Activated CD8-positive, alpha-beta memory T cell treated with anti-CD3 and anti-CD28 coated beads for 48 hours (primary cell): Measurements from ENCODE around the gene MYB.
"Not testable (repeated sequence)": the region's sequence is repeated elsewhere in the genome, so short reads cannot be mapped to it uniquely, and the experiment has no call there.

Source experiments
- DNase-seq, 3 experiments: peaks; one replicate each; pipeline ENCODE4 v3.0.0-alpha.2; 2020; ENCODE audit warnings: low read depth in 2 of 3, low spot score in 2 of 3

Gene MYB

DNA sequence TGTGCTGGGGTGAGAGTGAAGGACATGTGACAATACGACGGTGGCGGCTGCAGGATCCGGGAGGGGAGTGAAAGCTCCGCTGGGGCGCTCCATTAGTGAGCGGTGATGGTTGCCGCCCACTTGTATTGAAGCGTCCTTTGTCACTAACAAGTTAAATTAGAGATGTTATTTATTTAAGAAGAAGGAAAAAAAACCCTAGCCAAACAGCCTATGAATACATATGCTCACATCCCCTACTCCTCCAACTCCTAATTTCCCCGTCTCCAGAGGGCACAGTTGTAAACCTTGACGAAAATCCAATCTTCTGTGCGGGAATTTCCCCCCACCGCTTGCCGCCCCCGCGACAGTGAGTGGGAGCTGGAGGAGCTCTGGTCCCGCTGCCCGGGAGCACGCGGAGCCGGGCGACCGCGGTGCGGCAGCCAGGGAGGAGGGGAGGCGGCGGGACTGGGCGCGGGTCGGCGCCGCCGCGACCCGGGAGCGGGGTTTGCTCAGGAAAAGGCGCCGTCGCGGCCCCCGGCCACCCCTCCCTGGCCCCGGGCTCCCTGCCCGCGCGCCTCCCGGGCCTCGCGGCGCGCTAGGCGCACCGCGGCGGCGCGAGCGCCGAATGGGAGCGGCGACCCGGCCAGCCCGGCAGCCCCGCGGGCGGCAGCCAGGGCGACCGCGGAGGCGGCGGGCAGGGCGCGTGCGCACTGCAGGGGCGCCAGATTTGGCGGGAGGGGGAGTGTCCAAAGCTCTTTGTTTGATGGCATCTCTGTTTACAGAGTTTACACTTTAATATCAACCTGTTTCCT is at the start of gene MYB:
TSS of gene MYB (plus strand) at position 767 of the 791 bp plus-strand sequence. CDS start 206 bp downstream, outside the sequence.
- peak; percentile 39 to 63 (median 51) for DNase-seq

GRCh38 chr6:135132776-135133175 is 48.3 kb upstream of the MYB start:
- no peak for DNase-seq

DNA sequence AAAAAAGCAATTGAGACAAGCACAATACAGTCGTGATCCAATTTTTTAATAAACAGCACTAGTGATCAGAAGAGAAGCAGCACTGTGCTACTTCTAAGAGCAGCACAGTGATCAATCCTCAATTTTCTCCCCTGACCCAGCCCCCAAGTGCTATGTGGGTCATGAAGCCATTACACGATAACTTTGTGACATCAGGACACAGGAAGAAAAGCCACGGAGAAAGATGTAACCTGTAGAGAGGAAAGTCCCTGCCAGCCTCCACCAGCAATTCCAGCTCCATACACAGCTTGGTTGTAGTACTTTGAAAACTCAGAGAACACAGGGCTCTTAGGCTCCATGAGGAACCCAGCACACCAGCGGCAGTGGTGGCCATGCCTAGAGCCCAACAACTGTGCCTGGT is 45.3 kb upstream of the MYB start:
- DNase-seq: no peak

GRCh38 chr6:135137826-135138225 is 43.3 kb upstream of the MYB start:
- no peak for DNase-seq

GRCh38 chr6:135141182-135141581 is 39.9 kb upstream of the MYB start:
- DNase-seq: no peak

DNA sequence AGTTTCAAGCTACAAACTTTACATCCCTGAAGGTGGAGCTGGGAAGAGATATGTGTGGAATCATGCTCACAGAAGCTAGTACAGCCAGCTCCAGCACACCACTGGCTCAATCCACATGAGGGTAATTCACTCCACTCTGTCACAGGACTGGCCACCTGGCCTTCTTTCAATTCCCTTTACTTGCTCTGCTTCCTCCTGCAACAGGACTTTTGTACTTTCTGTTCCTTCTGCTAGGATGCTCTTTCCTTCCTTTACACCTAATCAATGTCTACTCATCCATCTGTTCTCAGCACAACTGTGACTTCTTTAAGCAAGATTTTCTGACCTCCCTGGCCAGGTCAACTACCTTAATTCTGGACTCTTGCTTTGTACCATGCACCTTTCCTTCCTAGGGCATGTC is 39.4 kb upstream of the MYB start:
- no peak for DNase-seq

DNA sequence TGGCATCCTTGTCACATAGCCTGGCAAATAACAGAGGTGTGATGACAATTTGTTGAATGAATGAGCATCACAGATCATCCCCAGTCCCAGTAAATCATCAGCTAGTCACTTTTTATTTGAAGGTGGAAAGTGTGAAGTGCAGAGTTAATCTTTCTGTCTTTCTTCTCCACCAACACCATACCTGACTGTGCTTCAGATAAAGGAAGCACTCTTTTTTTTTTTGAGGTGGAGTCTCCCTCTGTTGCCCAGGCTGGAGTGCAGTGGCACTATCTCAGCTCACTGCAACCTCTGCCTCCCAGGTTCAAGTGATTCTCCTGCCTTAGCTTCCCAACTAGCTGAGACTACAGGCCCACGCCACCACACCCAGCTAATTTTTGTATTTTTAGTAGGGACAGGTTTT is 38.9 kb upstream of the MYB start:
- not testable (repeated sequence) for DNase-seq

DNA sequence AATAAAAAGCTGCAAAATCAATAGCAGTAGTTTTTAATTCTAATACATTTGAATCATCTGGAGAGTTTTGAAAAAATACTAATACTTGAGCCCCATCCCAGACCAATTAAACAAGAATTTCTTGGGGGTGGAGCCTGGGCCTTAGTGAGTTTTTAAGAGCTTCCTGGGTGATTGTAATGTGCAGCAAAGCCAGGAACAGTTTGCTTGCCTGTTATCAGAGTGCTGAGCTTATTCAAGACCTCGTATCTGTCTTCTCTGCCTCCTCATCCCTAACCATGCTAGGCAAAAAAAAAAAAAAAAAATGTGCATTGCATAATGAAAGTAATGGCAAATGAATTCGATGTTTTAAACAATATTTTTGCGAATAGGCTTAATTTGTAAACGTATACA is 36.4 kb upstream of the MYB start:
- no peak for DNase-seq

DNA sequence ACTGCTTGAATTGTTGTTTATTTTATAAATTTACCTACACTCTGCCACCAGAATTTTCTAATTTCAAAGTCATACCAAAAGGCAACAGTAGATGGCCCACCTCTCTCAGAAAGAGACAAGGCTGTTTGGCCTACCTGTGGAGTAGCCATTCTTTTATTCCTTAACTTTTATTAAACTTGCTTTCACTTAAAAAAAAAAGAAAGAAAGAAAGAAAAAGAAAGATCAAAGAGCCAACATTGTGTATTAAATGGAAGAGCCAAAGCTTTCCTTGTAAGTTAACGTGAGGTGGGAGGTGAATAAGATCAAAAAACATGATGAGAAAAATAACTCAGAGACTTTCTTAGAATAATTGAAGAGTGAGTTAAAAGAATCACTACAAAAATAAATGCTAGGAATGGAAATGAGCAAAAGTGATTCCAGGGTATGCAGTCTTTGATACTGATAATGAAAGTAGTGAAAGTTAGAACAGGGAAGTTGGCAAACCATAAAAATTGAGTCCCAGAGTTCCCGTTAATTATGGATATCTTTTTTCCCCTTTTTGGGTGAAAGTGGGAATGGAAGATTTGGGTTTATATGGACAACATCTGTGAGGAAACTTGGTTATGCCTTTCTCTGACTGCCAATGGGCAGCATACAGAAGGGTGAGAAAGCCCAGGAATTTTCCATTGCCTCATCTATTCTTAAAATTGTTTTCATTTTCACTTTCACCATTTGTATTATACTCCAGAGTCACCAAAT is 35.9 kb upstream of the MYB start:
- DNase-seq: no peak

DNA sequence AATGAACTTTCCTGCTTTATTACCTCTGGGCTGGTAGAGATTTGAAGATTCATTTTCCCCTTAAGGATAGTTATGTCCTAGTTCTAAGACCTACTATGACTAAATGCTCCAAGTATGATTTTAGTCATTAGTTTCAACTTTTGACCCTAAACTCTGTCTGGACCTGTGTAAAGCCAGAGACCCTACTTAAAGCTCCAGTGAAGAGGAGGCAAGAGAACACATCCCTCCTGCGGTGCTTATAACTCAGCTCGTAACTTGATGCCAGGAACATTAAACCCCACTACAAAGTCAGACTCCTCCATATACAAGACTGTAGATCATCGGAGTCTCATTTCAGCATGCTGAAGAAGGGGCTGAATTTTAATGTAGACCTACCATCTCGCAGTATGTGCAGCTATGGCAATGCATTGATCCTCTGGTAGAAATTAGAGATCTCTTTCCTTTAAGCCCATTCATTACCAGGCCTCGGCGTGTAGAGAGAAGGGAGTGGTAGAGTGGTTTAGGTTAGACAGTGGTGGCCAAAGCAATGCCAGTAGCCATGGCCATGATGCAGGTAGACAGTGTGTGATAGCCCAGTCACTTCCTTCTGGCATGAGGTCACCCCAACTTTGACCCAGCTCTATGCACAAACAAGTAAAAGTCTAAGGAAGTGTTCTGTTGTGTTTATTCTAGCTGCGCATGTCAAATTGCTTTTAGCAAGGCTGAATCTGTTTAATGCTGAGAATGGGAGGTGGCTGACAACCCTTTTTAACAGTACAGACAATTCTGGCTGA is 34.8 kb upstream of the MYB start:
- no peak for DNase-seq

DNA sequence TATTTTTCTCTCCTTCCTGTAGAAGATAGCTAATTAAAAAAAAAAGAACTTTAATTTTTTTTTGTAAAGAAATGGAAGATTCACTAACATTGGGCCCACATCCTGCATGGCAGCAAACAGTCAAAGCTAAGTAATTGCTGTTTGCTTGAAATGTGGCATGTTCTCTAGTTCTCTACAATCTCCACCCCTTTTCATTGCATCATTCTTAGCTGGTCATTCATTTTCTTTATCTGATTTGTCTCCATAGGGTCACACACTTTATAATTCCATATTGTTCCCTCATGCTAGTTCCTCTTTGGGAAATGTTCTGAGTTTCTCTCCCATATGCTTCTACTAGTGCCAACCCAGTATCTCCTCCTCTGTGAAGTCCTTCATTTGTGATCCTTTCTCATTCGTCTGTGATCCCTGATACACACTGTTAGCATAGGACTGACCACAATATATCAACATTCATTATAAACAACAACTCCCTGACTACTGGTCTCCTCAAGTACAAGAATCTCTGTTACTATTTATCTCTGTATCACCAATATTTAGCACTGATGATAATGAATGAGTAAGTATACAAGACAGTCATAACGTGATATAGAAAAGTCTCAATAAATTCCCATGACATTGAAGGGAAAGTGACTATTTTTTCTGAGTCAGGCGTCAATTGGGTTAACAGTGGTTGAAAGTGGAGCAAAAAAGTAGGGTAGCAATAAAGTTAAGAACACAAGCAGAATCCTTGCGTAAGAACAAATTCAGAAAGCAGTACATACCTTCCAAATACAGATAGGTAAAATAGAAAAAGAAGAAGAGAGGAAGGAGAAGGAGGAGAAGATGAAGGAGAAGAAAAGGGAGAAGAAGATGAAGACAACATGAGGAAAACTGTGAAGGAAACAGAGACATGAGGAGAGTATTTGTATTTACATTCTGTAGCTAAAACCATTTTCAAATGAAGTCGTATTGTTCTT is 33.2 kb upstream of the MYB start:
- DNase-seq: no peak

DNA sequence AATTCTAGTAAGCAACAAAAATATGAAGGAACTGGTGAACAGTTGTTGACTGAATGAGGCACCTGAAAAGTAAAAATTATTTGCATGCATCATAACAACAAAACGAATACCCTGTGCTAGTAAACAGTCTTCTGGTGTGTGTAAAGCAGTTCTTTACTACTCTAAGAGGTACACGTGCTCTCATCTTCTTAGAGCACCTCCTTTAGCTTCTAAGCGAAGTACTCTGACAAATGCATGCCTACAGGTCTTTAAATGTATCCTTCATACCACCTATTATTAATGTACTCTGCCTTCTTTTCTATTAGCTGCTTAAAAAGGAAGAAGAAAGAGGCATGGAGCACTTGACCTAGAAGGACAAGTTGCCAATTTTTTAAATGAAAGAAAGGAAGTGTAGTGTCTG is 32.2 kb upstream of the MYB start:
- no peak for DNase-seq

- DNase-seq: no peak
These were observed 31.7 kb upstream of the MYB start for GRCh38 chr6:135149376-135149775.

GRCh38 chr6:135150481-135150880 is 30.6 kb upstream of the MYB start:
- not testable (repeated sequence) for DNase-seq

GRCh38 chr6:135154125-135154524 is 27.0 kb upstream of the MYB start:
- DNase-seq: not testable (repeated sequence)

- no peak for DNase-seq
These were observed 22.7 kb upstream of the MYB start for GRCh38 chr6:135158397-135158796.

GRCh38 chr6:135159531-135159930 is 21.6 kb upstream of the MYB start:
- DNase-seq: no peak

DNA sequence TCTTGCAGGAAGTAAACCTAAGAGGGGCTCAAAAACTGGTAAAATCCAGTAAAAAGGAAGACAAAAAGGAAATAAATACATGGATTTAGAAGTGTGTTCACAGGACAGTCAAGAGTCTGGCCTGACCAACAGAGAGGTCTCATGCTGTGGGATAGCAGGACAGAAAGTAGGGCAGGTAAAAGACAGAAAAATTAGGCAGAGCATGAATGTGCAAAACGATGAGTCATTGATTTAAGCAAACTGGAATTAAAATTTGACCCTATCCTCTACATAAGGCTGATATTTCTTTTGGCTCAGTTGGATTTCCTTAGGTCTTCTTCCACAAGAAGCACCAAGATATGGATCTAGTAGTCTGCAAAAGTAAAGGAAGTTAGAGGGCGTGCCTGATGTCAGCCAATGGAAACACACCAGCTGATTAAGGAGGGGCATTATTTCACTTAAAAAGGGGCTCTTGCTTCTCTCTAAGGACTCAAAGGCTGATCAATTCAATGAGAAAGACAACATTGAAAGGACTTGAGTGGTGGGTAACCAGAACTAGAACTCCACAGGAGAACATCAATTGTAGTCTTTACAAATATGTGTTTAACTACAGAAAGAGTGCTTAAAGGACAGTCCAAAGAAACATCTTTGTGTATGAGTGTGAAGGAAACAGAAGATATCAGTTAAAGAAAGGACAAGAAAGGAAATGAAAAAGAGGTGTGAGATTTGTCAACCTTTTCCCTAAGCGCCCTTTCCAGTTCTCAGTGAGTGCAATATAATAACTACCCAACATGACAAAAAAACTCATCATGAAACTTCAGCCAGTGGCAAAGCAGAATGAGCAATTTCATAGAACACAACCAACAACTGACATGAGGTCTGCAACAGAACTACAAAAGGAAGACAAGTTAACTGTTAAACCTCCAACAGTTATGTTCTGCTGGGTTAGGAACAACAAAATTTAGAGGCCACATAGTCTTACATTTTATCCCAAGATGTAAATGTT is 19.4 kb upstream of the MYB start:
- no peak for DNase-seq

- DNase-seq: no peak
These were observed 18.2 kb upstream of the MYB start for GRCh38 chr6:135162678-135163439.
